ENCODE results near the gene AKAP13.
"Not testable (repeated sequence)": the region's sequence is repeated elsewhere in the genome, so short reads cannot be mapped to it uniquely, and the experiment has no call there.

AKAP13 gene

GRCh38 chr15:85788771-85789495, 408.5 kb downstream of the AKAP13 start:
- no peak for DNase-seq

- no peak for DNase-seq
Observed at GRCh38 chr15:85789496-85789875, 409.1 kb downstream of the AKAP13 start.

GRCh38 chr15:85792102-85792731, 411.8 kb downstream of the AKAP13 start:
- DNase-seq, result no peak

GRCh38 chr15:85792912-85793590, 412.6 kb downstream of the AKAP13 start:
- no peak for DNase-seq

GRCh38 chr15:85793641-85794597, 413.5 kb downstream of the AKAP13 start:
- no peak for DNase-seq

- peak; percentile 70 for DNase-seq
Observed at GRCh38 chr15:85794598-85795336, 414.4 kb downstream of the AKAP13 start, which contains the start of gene KLHL25. KLHL25 (minus strand) TSS chr15:85794925; CDS start chr15:85769810, 25,115 bp downstream.

GRCh38 chr15:85795337-85796305, 415.2 kb downstream of the AKAP13 start:
- no peak for DNase-seq

GRCh38 chr15:85796371-85796770, 416.0 kb downstream of the AKAP13 start:
- not testable (repeated sequence) for DNase-seq

All from NCI-H2107 (cell line).